SK-N-SH (cell line): ENCODE results near the gene RAB40C. TPM values are rescaled to one million over a fixed set of nuclear protein-coding genes. Genes with fewer than 3 reads are reported as not detected.

Source experiments
- CTCF ChIA-PET: fragments of 300-600, 350-600 bp; formaldehyde crosslinking; extraction: SDS; loops from one replicate; lab custom pipeline; 2021; lab: Yijun Ruan, JAX
- POLR2A ChIA-PET: fragments of 350-600 bp; sonication (Branson Sonifier 250); formaldehyde crosslinking; extraction: SDS; loops from one replicate; lab custom pipeline; 2020; ENCODE audit warnings: antibody characterized with exemption, inconsistent platforms; lab: Yijun Ruan, JAX
- DNase-seq: peaks from one replicate; pipeline ENCODE4 v3.0.0; 2012
- H2AFZ ChIP-seq: fragments of 200-600 bp; sonication (generic); 2 replicates; pipeline ENCODE4 v1.8.1; 2016; ENCODE audit warnings: antibody characterized with exemption, mild to moderate bottlenecking, low read depth
- H3F3A ChIP-seq: fragments of 200-600 bp; sonication (generic); replicated peaks from 2 replicates; pipeline ENCODE3; 2016; ENCODE audit warnings: antibody characterized with exemption, mild to moderate bottlenecking; ENCODE audit not compliant: insufficient read depth
- H3K27ac ChIP-seq, 2 experiments: fragments of 200-500 bp in 1 of 2; fragments of 200-600 bp in 1 of 2; sonication (Bioruptor generic) in 1 of 2; sonication (generic), shearing (Covaris generic) in 1 of 2; 2 replicates each; pipeline versions ENCODE4 v1.5.1 to v1.6.1; 2014 to 2016; ENCODE audit warnings: low read depth in 2 of 2, inconsistent platforms in 1 of 2, low read length in 1 of 2, mild to moderate bottlenecking in 1 of 2, mixed read lengths in 1 of 2
- H3K27me3 ChIP-seq: fragments of 200-600 bp; sonication (generic), shearing (Covaris generic); 2 replicates; pipeline ENCODE4 v1.6.1; 2016; ENCODE audit warnings: mixed run types; ENCODE audit not compliant: insufficient read depth
- H3K36me3 ChIP-seq, 2 experiments: fragments of 200-500 bp in 1 of 2; fragments of 200-600 bp in 1 of 2; sonication (Bioruptor generic) in 1 of 2; sonication (generic) in 1 of 2; replicated peaks in 1 of 2; 2 replicates each; pipeline versions ENCODE3 to v1.5.1; 2014 to 2016; ENCODE audit warnings: low read length in 1 of 2, mild to moderate bottlenecking in 1 of 2; ENCODE audit not compliant: insufficient read depth in 2 of 2, control insufficient read depth in 1 of 2
- H3K4me1 ChIP-seq, 2 experiments: fragments of 200-500 bp in 1 of 2; fragments of 200-600 bp in 1 of 2; sonication (Bioruptor generic) in 1 of 2; sonication (generic), shearing (Covaris generic) in 1 of 2; 2 replicates each; pipeline versions ENCODE4 v1.5.1 to v1.6.1; 2014 to 2016; ENCODE audit warnings: low read depth in 1 of 2, low read length in 1 of 2, mixed run types in 1 of 2; ENCODE audit not compliant: insufficient read depth in 2 of 2, control insufficient read depth in 1 of 2
- H3K4me2 ChIP-seq: fragments of 200-600 bp; sonication (generic), shearing (Covaris generic); 2 replicates; pipeline ENCODE4 v1.6.1; 2017; ENCODE audit warnings: mixed run types
- H3K4me3 ChIP-seq, 2 experiments: fragments of 200-500 bp in 1 of 2; fragments of 200-600 bp in 1 of 2; sonication (Bioruptor generic) in 1 of 2; sonication (generic), shearing (Covaris generic) in 1 of 2; 2 replicates each; pipeline versions ENCODE4 v1.5.1 to v1.8.1; 2014 to 2016; ENCODE audit warnings: low read depth in 2 of 2, inconsistent platforms in 1 of 2, low read length in 1 of 2, mild to moderate bottlenecking in 1 of 2, mixed read lengths in 1 of 2, moderate library complexity in 1 of 2
- H3K79me2 ChIP-seq: fragments of 200-600 bp; sonication (generic); 2 replicates; pipeline ENCODE4 v1.8.1; 2017; ENCODE audit warnings: mild to moderate bottlenecking; ENCODE audit not compliant: insufficient read depth
- H3K9ac ChIP-seq: fragments of 200-600 bp; sonication (generic); 2 replicates; pipeline ENCODE4 v1.6.1; 2017; ENCODE audit warnings: mixed run types
- H3K9me2 ChIP-seq: fragments of 200-600 bp; sonication (generic); 2 replicates; pipeline ENCODE4 v1.6.1; 2017; ENCODE audit warnings: mixed run types
- H3K9me3 ChIP-seq: fragments of 200-600 bp; sonication (generic); 2 replicates; pipeline ENCODE4 v1.6.1; 2017; ENCODE audit warnings: mixed run types, mild to moderate bottlenecking, moderate library complexity
- H4K20me1 ChIP-seq: fragments of 200-600 bp; sonication (generic); 2 replicates; pipeline ENCODE4 v1.6.1; 2017; ENCODE audit warnings: mild to moderate bottlenecking, mixed run types; ENCODE audit not compliant: insufficient read depth
- FOXM1 ChIP-seq: IDR thresholded peaks from 2 replicates; pipeline ENCODE4 v1.4.0; 2012; ENCODE audit warnings: low read depth, mild to moderate bottlenecking
- GABPA ChIP-seq: IDR thresholded peaks from 2 replicates; pipeline ENCODE4 v1.4.0; 2012; ENCODE audit warnings: low read depth, mild to moderate bottlenecking
- GATA2 ChIP-seq: sonication (generic); formaldehyde crosslinking; IDR thresholded peaks from 2 replicates; pipeline ENCODE4 v1.5.0; 2020; ENCODE audit warnings: mild to moderate bottlenecking, missing genetic modification reagents
- PBX3 ChIP-seq: IDR thresholded peaks from 2 replicates; pipeline ENCODE4; 2012
- RAD21 ChIP-seq: IDR thresholded peaks from 2 replicates; pipeline ENCODE4 v1.6.1; 2012; ENCODE audit warnings: mild to moderate bottlenecking, low read length
- RCOR1 ChIP-seq: fragments of 150-350 bp; IDR thresholded peaks from 2 replicates; pipeline ENCODE4 v1.6.1; 2017; ENCODE audit warnings: antibody characterized with exemption, low read length
- SIN3A ChIP-seq: IDR thresholded peaks from 2 replicates; pipeline ENCODE4 v1.6.1; 2012; ENCODE audit warnings: low read depth, mild to moderate bottlenecking, low read length, moderate library complexity, borderline replicate concordance
- SMC3 ChIP-seq: IDR thresholded peaks from 2 replicates; pipeline ENCODE4 v1.6.1; 2012; ENCODE audit warnings: low read depth, low read length, improper control_type of control experiment
- TAF1 ChIP-seq: IDR thresholded peaks from 2 replicates; pipeline ENCODE4 v1.6.1; 2012; ENCODE audit warnings: low read depth, mild to moderate bottlenecking, low read length, moderate library complexity, borderline replicate concordance
- TEAD4 ChIP-seq: IDR thresholded peaks from 2 replicates; pipeline ENCODE4 v1.4.0; 2012; ENCODE audit warnings: mild to moderate bottlenecking, borderline replicate concordance; ENCODE audit not compliant: insufficient read depth
- YY1 ChIP-seq: IDR thresholded peaks from 2 replicates; pipeline ENCODE4 v1.4.0; 2012; ENCODE audit warnings: low read depth, mild to moderate bottlenecking
- WGBS: methylation state at CpG from one replicate; pipeline ENCODE4 v1.1.6; 2017; ENCODE audit warnings: low lambda C conversion rate; 5-methylcytosine and 5-hydroxymethylcytosine counted together
- polyA plus RNA-seq, 3 experiments: library from polyadenylated mRNA; depleted of rRNA; stranded (reverse); fragments of >200 nt; gene quantifications; 2 replicates each; pipeline ENCODE4 v1.2.3, GENCODE V29; 2012
- TF ChIP-seq, protein P1 (sequence below): fragments of 200-600 bp; sonication (generic); IDR thresholded peaks from 2 replicates; pipeline ENCODE4 v1.6.1; 2017; ENCODE audit warnings: antibody characterized with exemption, mild to moderate bottlenecking, moderate library complexity

Gene RAB40C
- polyA plus RNA-seq, 1 of the 3 experiments (the other 2 are of a cell fraction) = 13.0 TPM

- peaks cover 2 to 11% of the 10 kb centered on the region in 2 experiments for H3K36me3 ChIP-seq
- no peaks in the 10 kb centered on the region for H3K27me3 ChIP-seq
- peak; percentile 70 for DNase-seq
- peaks cover 5% of the 10 kb centered on the region for H3F3A ChIP-seq
- no peaks in the 10 kb centered on the region for H3K9me3 ChIP-seq
- H3K4me3 ChIP-seq = no peak overlapping the region; a peak in 1 of 4 replicates
- no peak overlapping the region for H3K27ac ChIP-seq
- H3K79me2 ChIP-seq = peaks cover 66% of the 10 kb centered on the region
- H3K4me2 ChIP-seq = no peak overlapping the region
- CTCF ChIA-PET = interaction anchor here (0.9 to 1.9 kb wide), 9 partner anchors 8 to 209 kb away, joined by 3 to 11 read pairs (median 4); partner anchors contain the start of gene RAB40C
- POLR2A ChIA-PET = no interaction called here
- 60% methylated on average over 7 of the region's 7 CpGs for WGBS
- TF ChIP-seq SMC3 (peak; percentile 26; the same call in 1 of the 2 replicates), RAD21 (peak; percentile 37), GATA2 (no peak)
- TF ChIP-seq, protein P1, sequence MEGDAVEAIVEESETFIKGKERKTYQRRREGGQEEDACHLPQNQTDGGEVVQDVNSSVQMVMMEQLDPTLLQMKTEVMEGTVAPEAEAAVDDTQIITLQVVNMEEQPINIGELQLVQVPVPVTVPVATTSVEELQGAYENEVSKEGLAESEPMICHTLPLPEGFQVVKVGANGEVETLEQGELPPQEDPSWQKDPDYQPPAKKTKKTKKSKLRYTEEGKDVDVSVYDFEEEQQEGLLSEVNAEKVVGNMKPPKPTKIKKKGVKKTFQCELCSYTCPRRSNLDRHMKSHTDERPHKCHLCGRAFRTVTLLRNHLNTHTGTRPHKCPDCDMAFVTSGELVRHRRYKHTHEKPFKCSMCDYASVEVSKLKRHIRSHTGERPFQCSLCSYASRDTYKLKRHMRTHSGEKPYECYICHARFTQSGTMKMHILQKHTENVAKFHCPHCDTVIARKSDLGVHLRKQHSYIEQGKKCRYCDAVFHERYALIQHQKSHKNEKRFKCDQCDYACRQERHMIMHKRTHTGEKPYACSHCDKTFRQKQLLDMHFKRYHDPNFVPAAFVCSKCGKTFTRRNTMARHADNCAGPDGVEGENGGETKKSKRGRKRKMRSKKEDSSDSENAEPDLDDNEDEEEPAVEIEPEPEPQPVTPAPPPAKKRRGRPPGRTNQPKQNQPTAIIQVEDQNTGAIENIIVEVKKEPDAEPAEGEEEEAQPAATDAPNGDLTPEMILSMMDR = peak; percentile 30; the same call in 1 of the 2 replicates
- peaks cover 0 to 6% of the 10 kb centered on the region in 2 experiments; a peak in 1 of 4 replicates for H3K4me1 ChIP-seq
- H2AFZ ChIP-seq = no peak overlapping the region
- H3K9ac ChIP-seq = no peak overlapping the region
- no peaks in the 10 kb centered on the region for H3K9me2 ChIP-seq
- H4K20me1 ChIP-seq = peaks cover 11% of the 10 kb centered on the region; the same call in 1 of the 2 replicates
Measured at GRCh38 chr16:600781-601180, 10.9 kb downstream of the RAB40C start.

DNA sequence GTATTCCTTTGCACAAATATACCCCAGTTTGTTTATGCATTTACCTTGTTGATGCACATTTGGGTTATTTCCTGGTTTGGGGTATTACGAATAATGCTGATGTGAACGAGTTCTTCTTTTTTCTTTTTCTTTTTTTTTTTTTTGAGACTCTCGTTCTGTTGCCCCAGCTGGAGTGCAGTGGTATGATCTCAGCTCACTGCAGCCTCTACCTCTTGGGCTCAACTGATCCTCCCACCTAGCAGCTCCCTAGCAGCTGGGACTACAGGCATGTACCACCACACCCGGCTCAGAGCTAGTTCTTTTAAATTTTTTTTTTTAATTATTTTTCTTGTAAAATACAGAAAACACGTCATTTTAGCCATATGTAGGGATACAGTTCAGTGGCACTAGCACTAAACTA lies 14.1 kb downstream of the RAB40C start:
- peaks cover 0 to 11% of the 10 kb centered on the region in 2 experiments for H3K36me3 ChIP-seq
- no peak overlapping the region for H2AFZ ChIP-seq
- H3K27me3 ChIP-seq = no peaks in the 10 kb centered on the region
- ChIA-PET CTCF (no interaction called here), POLR2A (no interaction called here)
- no peaks in the 10 kb centered on the region for H3K9me2 ChIP-seq
- H3K4me3 ChIP-seq = no peak overlapping the region
- no peaks in the 10 kb centered on the region for H3K9me3 ChIP-seq
- peaks cover 8% of the 10 kb centered on the region; the same call in 1 of the 2 replicates for H4K20me1 ChIP-seq
- TF ChIP-seq RCOR1 (no peak), TAF1 (no peak), GABPA (no peak), YY1 (no peak), PBX3 (no peak), GATA2 (no peak), SIN3A (no peak), FOXM1 (no peak), TEAD4 (no peak)
- TF ChIP-seq, protein P1 = no peak
- DNase-seq = no peak
- H3K9ac ChIP-seq = no peak overlapping the region
- peaks cover 0 to 6% of the 10 kb centered on the region in 2 experiments; a peak in 1 of 4 replicates for H3K4me1 ChIP-seq
- no peak overlapping the region for H3K4me2 ChIP-seq
- WGBS = 89% methylated on average over 5 of the region's 5 CpGs
- H3K79me2 ChIP-seq = peaks cover 50% of the 10 kb centered on the region
- no peak overlapping the region for H3K27ac ChIP-seq
- peaks cover 5% of the 10 kb centered on the region for H3F3A ChIP-seq
